HepG2 (cell line): Measurements from ENCODE around the gene EPHA3. TPM values are rescaled to one million over a fixed set of nuclear protein-coding genes. Genes with fewer than 3 reads are reported as not detected.

Source experiments
- ATAC-seq: fragments of 200-7000 bp; cut with Tn5 transposase; 3 replicates; pipeline ENCODE4 v1.9.1; 2020; ENCODE audit warnings: mild to moderate bottlenecking, moderate library complexity
- BruUV-seq: library from RNA; stranded (reverse); fragments of 400-500 nt; replicated peaks from 2 replicates; lab custom pipeline; 2021; lab: Mats Ljungman, UMichigan
- CTCF ChIA-PET: fragments of 300-600 bp; formaldehyde crosslinking; extraction: SDS; loops from one replicate; lab custom pipeline; 2021; ENCODE audit warnings: low total read pairs, inconsistent platforms, low intra/inter-chr PET ratio; lab: Yijun Ruan, JAX
- POLR2A ChIA-PET: fragments of 350-600 bp; sonication (Branson Sonifier 250); formaldehyde crosslinking; loops from one replicate; lab custom pipeline; 2020; ENCODE audit warnings: antibody characterized with exemption, inconsistent platforms; lab: Yijun Ruan, JAX
- DNase-seq: peaks from one replicate; pipeline ENCODE4 v3.0.0-alpha.2; 2015; ENCODE audit warnings: low spot score
- FAIRE-seq: peaks from 3 replicates; lab custom pipeline; 2011; peaks lifted over from hg19 to GRCh38; lab: Jason Lieb, UNC
- H2AFZ ChIP-seq: one replicate; pipeline ENCODE4 v1.6.1; 2011; ENCODE audit warnings: low read length, inconsistent platforms
- H3K27ac ChIP-seq: fragments of 300-600 bp; 3 replicates; pipeline ENCODE4 v1.8.0; 2011; ENCODE audit warnings: mixed run types, mild to moderate bottlenecking, mixed read lengths, low read length, inconsistent platforms; ENCODE audit not compliant: insufficient read depth; ENCODE audit errors: extremely low read length
- H3K27me3 ChIP-seq, 2 experiments: fragments of 200-600 bp in 1 of 2; 2 replicates in 1 of 2; 3 replicates in 1 of 2; pipeline versions ENCODE4 v1.6.0 to v1.8.0; 2011; ENCODE audit warnings: low read length in 2 of 2, mild to moderate bottlenecking in 2 of 2, moderate library complexity in 2 of 2, inconsistent platforms in 1 of 2; ENCODE audit not compliant: insufficient read depth in 2 of 2, control insufficient read depth in 1 of 2
- H3K36me3 ChIP-seq, 2 experiments: fragments of 200-600 bp in 1 of 2; replicated peaks in 1 of 2; 2 replicates in 1 of 2; 3 replicates in 1 of 2; pipeline versions ENCODE4 v1.5.1 to v1.8.0; 2011; ENCODE audit warnings: low read length in 2 of 2, inconsistent platforms in 1 of 2; ENCODE audit not compliant: insufficient read depth in 2 of 2, control insufficient read depth in 1 of 2
- H3K4me1 ChIP-seq: 2 replicates; pipeline ENCODE4 v1.5.1; 2012; ENCODE audit warnings: low read length, inconsistent platforms; ENCODE audit not compliant: insufficient read depth
- H3K4me2 ChIP-seq: 2 replicates; pipeline ENCODE4 v1.6.0; 2011; ENCODE audit warnings: low read depth, low read length, inconsistent platforms
- H3K4me3 ChIP-seq, 3 experiments: fragments of 200-600 bp in 1 of 3; sonication (generic), shearing (Covaris generic) in 1 of 3; replicated peaks in 1 of 3; 2 replicates each; pipeline ENCODE4 v1.5.1; 2011 to 2016; ENCODE audit warnings: low read length in 3 of 3, inconsistent platforms in 2 of 3, low read depth in 2 of 3, mild to moderate bottlenecking in 2 of 3, control low read depth in 1 of 3, mixed read lengths in 1 of 3; ENCODE audit not compliant: insufficient read depth in 1 of 3
- H3K79me2 ChIP-seq: one replicate; pipeline ENCODE4 v1.6.1; 2011; ENCODE audit warnings: low read length, inconsistent platforms; ENCODE audit not compliant: insufficient read depth
- H3K9ac ChIP-seq: 2 replicates; pipeline ENCODE4 v1.6.0; 2011; ENCODE audit warnings: mild to moderate bottlenecking, low read depth, low read length, inconsistent platforms; ENCODE audit not compliant: insufficient read depth
- H3K9me3 ChIP-seq: 2 replicates; pipeline ENCODE4 v1.5.1; 2012; ENCODE audit warnings: mild to moderate bottlenecking, low read length
- H4K20me1 ChIP-seq: 2 replicates; pipeline ENCODE4 v1.6.0; 2011; ENCODE audit warnings: inconsistent platforms, mild to moderate bottlenecking, low read length, moderate library complexity; ENCODE audit not compliant: insufficient read depth
- HDAC2 ChIP-seq: sonication (generic); formaldehyde crosslinking; IDR thresholded peaks from 2 replicates; pipeline ENCODE4 v1.4.0; 2020; ENCODE audit warnings: missing genetic modification reagents
- MYNN ChIP-seq: sonication (generic); formaldehyde crosslinking; IDR thresholded peaks from 2 replicates; pipeline ENCODE4 v1.4.0; 2020; ENCODE audit warnings: mild to moderate bottlenecking, low read depth, missing genetic modification reagents
- PBX3 ChIP-seq: sonication (generic); formaldehyde crosslinking; IDR thresholded peaks from 2 replicates; pipeline ENCODE4 v1.8.1; 2023; ENCODE audit warnings: missing genetic modification reagents, inconsistent platforms, borderline replicate concordance
- PITX1 ChIP-seq: sonication (generic); formaldehyde crosslinking; IDR thresholded peaks from 2 replicates; pipeline ENCODE4 v1.5.1; 2020; ENCODE audit warnings: mild to moderate bottlenecking, missing genetic modification reagents
- PRDM10 ChIP-seq: sonication (generic); formaldehyde crosslinking; IDR thresholded peaks from 2 replicates; pipeline ENCODE4 v1.4.0; 2020; ENCODE audit warnings: low read depth, missing genetic modification reagents
- THAP11 ChIP-seq: IDR thresholded peaks from 2 replicates; pipeline ENCODE4 v1.6.1; 2016; ENCODE audit warnings: missing biosample characterization, missing genetic modification reagents
- ZBTB38 ChIP-seq: sonication (generic); formaldehyde crosslinking; IDR thresholded peaks from 2 replicates; pipeline ENCODE4 v1.5.1; 2020; ENCODE audit warnings: mild to moderate bottlenecking, missing genetic modification reagents
- ZFP41 ChIP-seq: sonication (generic); formaldehyde crosslinking; IDR thresholded peaks from 2 replicates; pipeline ENCODE4 v1.4.0; 2020; ENCODE audit warnings: mild to moderate bottlenecking, missing genetic modification reagents, borderline replicate concordance
- ZFP62 ChIP-seq: sonication (generic); formaldehyde crosslinking; IDR thresholded peaks from 2 replicates; pipeline ENCODE4 v1.4.0; 2020; ENCODE audit warnings: missing genetic modification reagents
- ZNF33B ChIP-seq: sonication (generic); formaldehyde crosslinking; IDR thresholded peaks from 2 replicates; pipeline ENCODE4 v1.5.1; 2020; ENCODE audit warnings: mild to moderate bottlenecking, missing genetic modification reagents
- ZNF451 ChIP-seq: sonication (generic); formaldehyde crosslinking; IDR thresholded peaks from 2 replicates; pipeline ENCODE4 v1.5.0; 2020; ENCODE audit warnings: mild to moderate bottlenecking, missing genetic modification reagents
- ZSCAN20 ChIP-seq: sonication (generic); formaldehyde crosslinking; IDR thresholded peaks from 2 replicates; pipeline ENCODE4 v1.4.0; 2020; ENCODE audit warnings: missing genetic modification reagents, mild to moderate bottlenecking, borderline replicate concordance
- whole genome bisulfite sequencing: methylation state at CpG from one replicate; pipeline ENCODE4 v1.1.6; 2017; ENCODE audit warnings: low lambda C conversion rate; 5-methylcytosine and 5-hydroxymethylcytosine counted together
- in situ Hi-C: cut with HindIII; loops from 2 replicates; pipeline ENCODE4 v1.10.0; 2017; ENCODE audit warnings: low pct_unique_long_range_greater_than_20kb; ENCODE audit not compliant: extremely low pct_ligation_motif_present
- intact Hi-C: fragments of 100-400 bp; cut with micrococcal nuclease; formaldehyde crosslinking; loops from one replicate; pipeline ENCODE4 v1.10.0; 2022; ENCODE audit not compliant: unreplicated experiment
- polyA plus RNA-seq, 8 experiments: library from polyadenylated mRNA; depleted of rRNA in 3 of 8; stranded (reverse) in 7 of 8; unstranded in 1 of 8; fragments of >200 nt; fragmentation: Illumina TruSeq in 4 of 8; extraction: Trizol in 4 of 8; gene quantifications; 2 replicates each; pipeline versions ENCODE4 v1.2.1 to v1.2.3, GENCODE V29; 2011 to 2016; ENCODE audit warnings: low read depth in 4 of 8, missing spikeins in 1 of 8, mixed read lengths in 1 of 8; ENCODE audit not compliant: insufficient read depth in 1 of 8
- total RNA-seq, 5 experiments: library from RNA; depleted of rRNA; stranded (reverse); fragments of >200 nt; fragmentation: Illumina TruSeq; extraction: Trizol; gene quantifications; 2 replicates each; pipeline ENCODE4 v1.2.3, GENCODE V29; 2016; ENCODE audit warnings: low read depth in 1 of 5

The EPHA3 gene
- total and polyA plus RNA-seq, 2 of the 13 experiments (the other 11 are each of a cell fraction or from before 2014, with no cell fraction given), result 0.01 TPM; not detected in 1

DNA sequence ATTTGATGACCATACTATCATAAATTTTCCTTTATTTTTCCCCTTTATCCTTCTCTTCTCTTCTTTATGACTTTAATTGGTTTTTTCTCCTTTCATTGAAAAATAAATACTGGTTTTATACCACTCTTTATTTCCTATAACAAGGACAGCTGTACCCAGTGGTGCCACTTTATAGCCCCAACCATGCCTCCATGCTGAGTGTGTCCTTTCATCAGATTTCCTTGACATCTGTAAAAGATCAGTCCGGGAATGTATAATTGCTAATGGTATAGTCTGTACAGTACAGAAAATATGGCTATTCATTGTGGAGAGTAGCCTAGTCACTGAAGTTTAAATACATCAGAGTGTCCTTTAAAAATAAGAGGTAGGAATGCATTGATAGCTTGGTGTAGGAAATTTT is 74.6 kb downstream of the EPHA3 start:
- no peaks in the 10 kb centered on the region for H3K4me1 ChIP-seq
- intact Hi-C loops, result no loop called here
- no peaks in the 10 kb centered on the region; a peak in 1 of 5 replicates for H3K27me3 ChIP-seq
- no peak for TF ChIP-seq ZFP41 (CRISPR knock-in tag)
- no peak for FAIRE-seq
- H3K36me3 ChIP-seq, result no peaks in the 10 kb centered on the region
- no peaks in the 10 kb centered on the region for H3K9me3 ChIP-seq
- no peaks in the 10 kb centered on the region for H3K79me2 ChIP-seq
- no peak overlapping the region for H3K4me2 ChIP-seq
- no peak overlapping the region for H3K27ac ChIP-seq
- WGBS, result 0% methylated on average over 1 of the region's 1 CpG
- CTCF ChIA-PET, result no interaction called here
- ATAC-seq, result no peak
- in situ Hi-C loops, result no loop called here
- no TSS peak for BruUV-seq
- H3K9ac ChIP-seq, result no peak overlapping the region
- H2AFZ ChIP-seq, result no peak overlapping the region
- H3K4me3 ChIP-seq, result no peak overlapping the region
- no peak for DNase-seq
- POLR2A ChIA-PET, result no interaction called here
- H4K20me1 ChIP-seq, result no peaks in the 10 kb centered on the region

DNA sequence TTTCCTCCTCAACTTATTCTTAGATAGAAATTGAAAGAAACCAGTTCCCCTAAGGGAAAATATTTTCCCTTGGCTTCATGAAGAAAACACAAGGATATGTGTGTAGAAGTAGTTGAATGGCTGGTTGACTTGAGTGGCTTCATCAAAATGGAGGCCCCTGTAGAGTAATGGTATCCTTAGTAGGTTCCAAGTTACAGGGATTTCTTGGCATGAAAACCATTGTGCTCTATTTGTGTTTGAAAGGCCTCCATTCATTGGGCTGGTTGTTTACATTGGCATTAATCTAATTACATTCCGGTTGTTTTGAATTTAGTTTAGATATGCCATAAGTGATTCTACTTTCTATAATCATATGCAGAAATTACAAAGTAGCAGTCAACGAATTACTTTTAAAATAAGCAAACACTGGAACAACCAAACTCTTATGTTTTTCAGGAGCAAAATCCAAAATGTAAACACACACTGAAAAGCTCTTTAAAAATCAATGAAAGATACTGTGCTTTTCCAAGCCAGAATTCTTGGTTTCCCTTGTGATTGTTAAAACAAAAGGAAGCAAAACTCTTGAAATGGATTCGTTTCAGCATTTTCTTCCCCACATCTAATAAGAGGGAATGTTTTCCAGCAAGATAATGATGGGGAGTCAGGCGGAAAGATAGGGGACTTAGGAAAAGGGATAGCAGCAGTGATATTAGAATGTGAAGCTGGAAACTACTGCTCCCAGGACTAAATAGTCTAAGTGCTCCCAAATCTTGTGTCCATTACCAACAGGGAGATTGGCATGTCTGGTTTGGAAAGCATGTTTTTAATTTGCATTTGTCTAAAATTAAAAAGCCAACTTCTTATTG is 77.0 kb downstream of the EPHA3 start:
- Histone ChIP-seq H3K27ac (no peak overlapping the region), H3K9me3 (no peaks in the 10 kb centered on the region), H3K4me3 (no peak overlapping the region), H3K27me3 (no peaks in the 10 kb centered on the region), H2AFZ (no peak overlapping the region), H4K20me1 (no peaks in the 10 kb centered on the region), H3K79me2 (no peaks in the 10 kb centered on the region), H3K4me2 (no peak overlapping the region), H3K4me1 (no peaks in the 10 kb centered on the region), H3K9ac (no peak overlapping the region), H3K36me3 (no peaks in the 10 kb centered on the region)
- POLR2A ChIA-PET, result no interaction called here
- BruUV-seq, result no TSS peak
- intact Hi-C loops (no loop called here), in situ Hi-C loops (no loop called here)
- CTCF ChIA-PET, result no interaction called here
- no peak for DNase-seq
- ATAC-seq, result no peak
- FAIRE-seq, result no peak
- WGBS, result 16% methylated on average over 4 of the region's 4 CpGs
- TF ChIP-seq ZSCAN20 (CRISPR knock-in tag) (no peak), PRDM10 (CRISPR knock-in tag) (no peak), PBX3 (CRISPR knock-in tag) (no peak), MYNN (no peak), ZBTB38 (CRISPR knock-in tag) (no peak), PITX1 (no peak), THAP11 (CRISPR knock-in tag) (no peak), ZNF33B (CRISPR knock-in tag) (no peak), ZFP62 (no peak), HDAC2 (CRISPR knock-in tag) (no peak), ZNF451 (no peak)
